C4-2B (cell line): Measurements from ENCODE around the gene RAD18.

Source experiments
- H3K27ac ChIP-seq: fragments of 450-650 bp; 2 replicates; pipeline ENCODE4 v1.5.1; 2017
- CTCF ChIP-seq: fragments of 450-650 bp; conservative IDR thresholded peaks from 2 replicates; pipeline ENCODE4 v1.5.1; 2017; ENCODE audit warnings: mild to moderate bottlenecking
- ZFX ChIP-seq: fragments of 450-650 bp; IDR thresholded peaks from 2 replicates; pipeline ENCODE4 v1.6.1; 2017

Gene RAD18

GRCh38 chr3:8981700-8982099 lies 18.4 kb upstream of the RAD18 start:
- no peak overlapping the region for H3K27ac ChIP-seq
- TF ChIP-seq CTCF (no peak), ZFX (no peak)

GRCh38 chr3:8981296-8981695 lies 18.0 kb upstream of the RAD18 start:
- no peak for TF ChIP-seq CTCF
- no peak for TF ChIP-seq ZFX
- no peak overlapping the region for H3K27ac ChIP-seq

GRCh38 chr3:8980756-8981257 lies 17.5 kb upstream of the RAD18 start:
- H3K27ac ChIP-seq: no peak overlapping the region
- TF ChIP-seq ZFX (no peak), CTCF (no peak)

- H3K27ac ChIP-seq: no peak overlapping the region
These were observed 16.0 kb upstream of the RAD18 start for GRCh38 chr3:8979262-8979661.

GRCh38 chr3:8978551-8978950 lies 15.3 kb upstream of the RAD18 start:
- no peak for TF ChIP-seq ZFX
- no peak for TF ChIP-seq CTCF
- no peak overlapping the region for H3K27ac ChIP-seq

More at GRCh38 chr3:8979262-8979661, 16.0 kb upstream of the RAD18 start:
- no peak for TF ChIP-seq ZFX
- TF ChIP-seq CTCF: no peak

- TF ChIP-seq CTCF (no peak), ZFX (no peak)
- no peak overlapping the region for H3K27ac ChIP-seq
These were observed 13.4 kb upstream of the RAD18 start for GRCh38 chr3:8976540-8977182.

GRCh38 chr3:8975081-8976020 lies 12.1 kb upstream of the RAD18 start:
- TF ChIP-seq CTCF: no peak
- no peak for TF ChIP-seq ZFX
- H3K27ac ChIP-seq: no peak overlapping the region
